ENCODE data around the gene IRGC. TPM values are rescaled to one million over a fixed set of nuclear protein-coding genes. Genes with fewer than 3 reads are reported as not detected.
A peak's percentile ranks its signal among the peaks of the same experiment; 100 is the strongest.

The IRGC gene
- polyA plus RNA-seq, 2 of the 4 experiments (the other 2 are of a cell fraction), result not detected

- H3K4me3 ChIP-seq, result no peak overlapping the region
- FAIRE-seq (no peak), ATAC-seq (no peak), DNase-seq (ENCODE audit: low read depth in 1 of 2, low spot score in 1 of 2) (no peak)
- 31% methylated on average over 3 of the region's 3 CpGs for WGBS (ENCODE audit: missing lambda C conversion rate)
- H3K4me1 ChIP-seq, result peaks cover 7% of the 10 kb centered on the region; the same call in 2 of the 3 replicates
- TF ChIP-seq FOXS1 (CRISPR knock-in tag; IDR thresholded peaks at IDR 0.05) (no peak), TP53 (CRISPR knock-in tag; IDR thresholded peaks at IDR 0.05) (no peak), CBX8 (IDR thresholded peaks at IDR 0.05) (no peak), KDM1A (IDR thresholded peaks at IDR 0.05; ENCODE audit: low read depth) (no peak), MYC (IDR thresholded peaks at IDR 0.05; ENCODE audit: borderline replicate concordance, low read length) (no peak), ELK1 (IDR thresholded peaks at IDR 0.05; ENCODE audit: low read depth, low read length) (no peak), SREBF2 (IDR thresholded peaks at IDR 0.05) (no peak), HEYL (CRISPR knock-in tag; IDR thresholded peaks at IDR 0.05) (no peak), FOSB (CRISPR knock-in tag; IDR thresholded peaks at IDR 0.05) (no peak), ESRRA (IDR thresholded peaks at IDR 0.05; ENCODE audit: borderline replicate concordance, low read length) (no peak), BHLHE40 (IDR thresholded peaks at IDR 0.05; ENCODE audit: low read depth, low read length) (no peak), RCOR1 (IDR thresholded peaks at IDR 0.05; ENCODE audit: low read depth, low read length) (no peak)
- H3K4me2 ChIP-seq, result no peak overlapping the region
- H3K27ac ChIP-seq, result no peak overlapping the region
- ChIA-PET CTCF (no interaction called here), POLR2A (no interaction called here)
- peaks cover 35% of the 10 kb centered on the region for H3K9me3 ChIP-seq
Observed at GRCh38 chr19:43690890-43691289, 25.0 kb upstream of the IRGC start.

GRCh38 chr19:43691755-43692154, 24.1 kb upstream of the IRGC start:
- TF ChIP-seq RARB (CRISPR knock-in tag; IDR thresholded peaks at IDR 0.05) (no peak), ATOH8 (CRISPR knock-in tag; IDR thresholded peaks at IDR 0.05; ENCODE audit: low read depth) (0 out of 2 replicates have a peak, but pooled peaks have one; percentile 30), TFCP2L1 (CRISPR knock-in tag; IDR thresholded peaks at IDR 0.05) (no peak), CBX8 (IDR thresholded peaks at IDR 0.05) (no peak), HOXB5 (CRISPR knock-in tag; IDR thresholded peaks at IDR 0.05) (peak; percentile 39; the same call in 1 of the 2 replicates), GATA3 (IDR thresholded peaks at IDR 0.05; ENCODE audit: borderline replicate concordance) (0 out of 2 replicates have a peak, but pooled peaks have one; percentile 14), FOXS1 (CRISPR knock-in tag; IDR thresholded peaks at IDR 0.05) (0 out of 2 replicates have a peak, but pooled peaks have one; percentile 27), ZSCAN20 (CRISPR knock-in tag; IDR thresholded peaks at IDR 0.05) (no peak)
- Histone ChIP-seq H3K4me1 (peaks cover 6% of the 10 kb centered on the region; the same call in 2 of the 3 replicates), H3K27ac (no peak overlapping the region), H3K9me3 (peaks cover 44% of the 10 kb centered on the region), H3K4me2 (no peak overlapping the region), H3K4me3 (no peak overlapping the region)
- no peak for FAIRE-seq
- ChIA-PET CTCF (interaction anchor here (0.9 to 1.1 kb wide), 4 partner anchors 12 to 278 kb away, joined by 3 read pairs; no protein-coding TSS in a partner anchor), POLR2A (no interaction called here)
- DNase-seq (ENCODE audit: low read depth in 1 of 2, low spot score in 1 of 2), result peak in 1 of 2 experiments; percentile 67
- 62% methylated on average over 5 of the region's 5 CpGs for WGBS (ENCODE audit: missing lambda C conversion rate)
- no peak for ATAC-seq

GRCh38 chr19:43692385-43692784, 23.5 kb upstream of the IRGC start:
- Histone ChIP-seq H3K4me1 (no peaks in the 10 kb centered on the region; the same call in 1 of the 3 replicates), H3K4me3 (no peak overlapping the region), H3K9me3 (peaks cover 44% of the 10 kb centered on the region), H3K27ac (no peak overlapping the region), H3K4me2 (no peak overlapping the region)
- DNase-seq (ENCODE audit: low read depth in 1 of 2, low spot score in 1 of 2) (no peak), FAIRE-seq (no peak), ATAC-seq (no peak)
- TF ChIP-seq PHF8 (IDR thresholded peaks at IDR 0.05; ENCODE audit: borderline replicate concordance, low read depth), result no peak
- no peak for TF ChIP-seq RAD21 (conservative IDR thresholded peaks at IDR 0.05 in 1 of 2, IDR thresholded peaks at IDR 0.05 in 1 of 2)
- TF ChIP-seq NPAS2 (CRISPR knock-in tag; IDR thresholded peaks at IDR 0.05; ENCODE audit: borderline replicate concordance), result no peak
- no peak for TF ChIP-seq NR3C1 (IDR thresholded peaks at IDR 0.05)
- 35% methylated on average over 2 of the region's 2 CpGs for WGBS (ENCODE audit: missing lambda C conversion rate)
- ChIA-PET POLR2A (no interaction called here), CTCF (interaction anchor here (0.8 to 1.1 kb wide), 6 partner anchors 13 to 279 kb away, joined by 3 to 4 read pairs (median 3); no protein-coding TSS in a partner anchor)
